ENCODE data around the gene ODC1.
A peak's percentile ranks its signal among the peaks of the same experiment; 100 is the strongest.

The ODC1 gene

DNA sequence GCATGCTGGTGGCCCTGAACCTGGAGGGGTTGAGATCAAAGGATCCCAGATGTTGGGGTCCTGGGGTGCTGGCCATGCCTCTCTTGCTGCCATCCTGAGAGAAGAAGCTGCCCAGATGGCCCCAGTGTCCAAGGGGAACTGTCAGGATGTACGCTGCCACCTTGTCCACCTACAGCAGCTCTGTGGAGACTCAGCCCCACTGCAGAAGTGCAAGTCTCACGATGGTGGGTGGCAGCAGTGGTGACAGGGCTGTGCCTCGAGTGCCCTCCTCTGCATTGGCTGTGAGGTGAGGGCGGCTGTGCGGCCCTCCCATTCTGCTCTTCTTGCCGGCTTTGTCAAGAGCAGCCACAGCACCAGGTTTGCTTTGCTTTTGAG, 24.7 kb downstream of the ODC1 start:
- no peak for DNase-seq (ENCODE audit: insufficient read length, low spot score)
- FAIRE-seq: no peak
- no peak for TF ChIP-seq POLR2A (IDR thresholded peaks at IDR 0.05; ENCODE audit: low read depth, low read length)
- no peak for TF ChIP-seq SPI1 (IDR thresholded peaks at IDR 0.05; ENCODE audit: low read depth, low read length)
- no peak for TF ChIP-seq POU2F2 (IDR thresholded peaks at IDR 0.05; ENCODE audit: low read depth, low read length)
- no peak for TF ChIP-seq POLR2AphosphoS5 (IDR thresholded peaks at IDR 0.05; ENCODE audit: low read depth, low read length)
- TF ChIP-seq PAX5 (IDR thresholded peaks at IDR 0.05; ENCODE audit: insufficient read depth, low read length, severe bottlenecking): no peak
- no peak for TF ChIP-seq TAF1 (IDR thresholded peaks at IDR 0.05; ENCODE audit: low read depth, low read length)

DNA sequence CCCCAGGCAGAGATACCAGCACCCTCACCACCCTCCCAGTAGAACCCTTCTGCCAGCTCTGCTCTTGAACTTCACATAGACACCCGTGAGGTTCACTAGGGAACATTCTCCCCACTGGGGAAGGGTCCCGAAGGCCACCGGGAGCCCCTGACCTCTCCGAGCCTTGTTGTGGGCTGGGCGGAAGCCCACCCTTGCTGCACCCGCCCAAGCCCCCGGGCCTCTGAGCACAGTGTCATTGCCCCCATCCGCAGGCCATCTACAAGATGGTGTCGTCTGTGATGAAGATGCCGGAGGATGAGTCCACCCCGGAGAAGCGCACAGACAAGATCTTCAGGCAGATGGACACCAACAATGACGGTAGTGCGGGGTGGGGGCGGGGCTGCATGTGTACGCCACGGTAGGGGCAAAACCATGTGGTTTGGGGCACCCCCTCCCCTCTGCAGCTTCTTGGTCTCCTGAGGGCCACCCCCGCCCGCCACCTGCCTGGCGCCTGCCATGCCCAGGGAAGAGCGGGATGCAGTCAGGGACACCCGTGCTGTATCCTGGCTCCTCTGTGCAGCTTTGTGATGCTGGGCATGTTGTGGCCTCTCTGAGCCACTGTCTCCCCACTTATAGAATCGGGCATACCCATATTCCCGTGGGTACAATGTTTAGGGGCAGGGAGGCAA, 25.3 kb downstream of the ODC1 start:
- TF ChIP-seq POLR2AphosphoS5 (IDR thresholded peaks at IDR 0.05; ENCODE audit: low read depth, low read length) (no peak), POLR2A (IDR thresholded peaks at IDR 0.05; ENCODE audit: low read depth, low read length) (no peak), PAX5 (IDR thresholded peaks at IDR 0.05; ENCODE audit: insufficient read depth, low read length, severe bottlenecking) (no peak), SPI1 (IDR thresholded peaks at IDR 0.05; ENCODE audit: low read depth, low read length) (no peak)
- no peak for DNase-seq (ENCODE audit: insufficient read length, low spot score)
- no peak for FAIRE-seq

DNA sequence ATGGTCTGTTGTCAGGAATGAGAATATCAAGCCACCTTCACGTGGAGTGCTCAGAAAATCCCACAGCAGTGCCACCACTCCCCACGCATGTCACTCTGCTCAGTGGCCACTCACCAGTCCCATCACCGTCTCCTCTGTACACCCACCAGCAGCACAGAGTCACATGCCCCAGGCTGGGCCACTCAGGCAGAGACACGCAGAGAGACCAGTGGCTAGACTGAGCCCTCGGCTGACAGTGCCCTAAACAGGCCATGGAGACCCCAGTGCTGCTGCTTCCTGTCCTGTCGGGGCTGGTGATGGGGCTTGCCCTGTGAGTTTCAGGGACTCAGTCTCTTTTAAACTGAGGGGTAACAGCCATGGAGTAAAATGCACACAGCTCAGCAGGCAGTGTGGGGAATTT, 25.9 kb downstream of the ODC1 start:
- no peak for FAIRE-seq
- no peak for DNase-seq (ENCODE audit: insufficient read length, low spot score)
- TF ChIP-seq POU2F2 (IDR thresholded peaks at IDR 0.05; ENCODE audit: low read depth, low read length) (no peak), POLR2AphosphoS5 (IDR thresholded peaks at IDR 0.05; ENCODE audit: low read depth, low read length) (no peak), SPI1 (IDR thresholded peaks at IDR 0.05; ENCODE audit: low read depth, low read length) (no peak), PAX5 (IDR thresholded peaks at IDR 0.05; ENCODE audit: insufficient read depth, low read length, severe bottlenecking) (no peak), TAF1 (IDR thresholded peaks at IDR 0.05; ENCODE audit: low read depth, low read length) (no peak)

DNA sequence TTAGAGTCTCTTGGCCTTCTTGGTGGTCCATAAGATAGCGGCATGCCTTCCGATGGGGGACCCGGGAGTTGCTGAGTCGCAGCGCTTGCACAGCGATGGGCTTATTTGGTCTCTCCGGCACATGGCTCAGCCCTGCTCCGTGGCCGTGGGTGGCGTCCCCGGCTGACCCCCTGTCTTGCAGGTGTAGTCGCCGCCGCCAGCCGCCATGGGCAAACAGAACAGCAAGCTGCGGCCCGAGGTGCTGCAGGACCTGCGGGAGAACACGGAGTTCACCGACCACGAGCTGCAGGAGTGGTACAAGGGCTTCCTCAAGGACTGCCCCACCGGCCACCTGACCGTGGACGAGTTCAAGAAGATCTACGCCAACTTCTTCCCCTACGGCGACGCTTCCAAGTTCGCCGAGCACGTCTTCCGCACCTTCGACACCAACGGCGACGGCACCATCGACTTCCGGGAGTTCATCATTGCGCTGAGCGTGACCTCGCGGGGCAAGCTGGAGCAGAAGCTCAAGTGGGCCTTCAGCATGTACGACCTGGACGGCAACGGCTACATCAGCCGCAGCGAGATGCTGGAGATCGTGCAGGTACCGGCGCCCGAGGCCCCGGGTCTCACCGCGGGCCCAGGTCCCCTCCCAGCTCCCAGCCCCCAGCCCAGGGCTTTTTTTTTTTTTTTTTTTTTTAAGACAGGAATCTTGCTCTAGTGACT, 28.4 kb downstream of the ODC1 start:
- TF ChIP-seq POU2F2 (IDR thresholded peaks at IDR 0.05; ENCODE audit: low read depth, low read length) (no peak), PAX5 (IDR thresholded peaks at IDR 0.05; ENCODE audit: insufficient read depth, low read length, severe bottlenecking) (no peak), TAF1 (IDR thresholded peaks at IDR 0.05; ENCODE audit: low read depth, low read length) (no peak)
- FAIRE-seq (no peak), DNase-seq (ENCODE audit: insufficient read length, low spot score) (no peak)

DNA sequence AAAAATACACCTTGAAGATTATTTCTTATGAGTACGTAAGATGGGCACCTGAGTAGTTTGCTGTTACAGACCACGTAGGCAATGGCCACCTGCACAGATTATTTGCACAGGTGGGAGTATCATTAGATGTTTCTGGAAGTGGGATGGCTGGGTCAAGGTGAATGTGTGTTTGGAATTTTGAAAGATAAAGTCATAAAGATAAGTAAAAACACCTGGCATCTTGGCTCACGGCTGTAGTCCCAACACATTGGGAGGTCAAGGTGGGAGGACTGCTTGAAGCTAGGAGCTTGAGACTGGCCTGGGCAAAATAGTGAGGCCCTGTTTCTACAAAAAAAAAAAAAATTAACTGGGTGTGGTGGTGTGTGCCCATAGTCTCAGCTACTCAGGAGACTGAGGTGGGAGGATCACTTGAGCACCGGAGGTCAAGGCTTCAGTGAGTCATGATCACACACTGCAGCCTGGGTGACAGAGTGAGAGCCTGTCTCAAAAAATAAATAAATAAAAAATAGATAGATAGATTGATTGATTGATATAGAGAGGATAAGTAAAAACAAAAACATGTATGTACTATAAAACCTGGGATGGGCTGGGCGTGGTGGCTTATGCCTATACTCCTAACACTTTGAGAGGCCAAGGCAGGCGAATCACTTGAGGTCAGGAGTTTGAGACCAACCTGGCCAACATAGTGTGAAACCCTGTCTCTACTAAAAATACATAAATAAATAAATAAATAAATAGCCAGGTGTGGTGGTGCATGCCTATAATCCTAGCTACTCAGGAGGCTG, 30.4 kb downstream of the ODC1 start:
- DNase-seq (ENCODE audit: insufficient read length, low spot score) (no peak), FAIRE-seq (no peak)

DNA sequence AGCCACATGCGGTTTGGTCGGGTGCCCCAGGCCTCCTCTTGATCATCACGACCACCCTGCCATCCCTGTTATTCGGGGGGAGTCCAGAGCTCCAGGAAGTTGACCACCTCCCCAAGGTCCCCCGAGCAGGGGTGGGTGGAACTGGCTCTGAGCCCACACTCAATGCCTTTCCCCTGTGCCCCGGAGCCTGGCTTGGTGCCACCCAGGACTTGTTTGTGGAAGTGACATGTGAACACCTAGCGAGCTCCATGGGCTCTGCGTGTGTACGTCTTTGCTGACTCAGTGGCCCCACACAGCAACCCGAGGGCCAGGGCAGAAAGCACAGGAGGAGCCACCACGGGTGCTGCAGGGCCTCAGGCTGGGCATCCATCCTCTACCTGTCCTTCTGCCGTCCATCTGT, 32.5 kb downstream of the ODC1 start:
- DNase-seq (ENCODE audit: insufficient read length, low spot score): no peak
- TF ChIP-seq POLR2A (IDR thresholded peaks at IDR 0.05; ENCODE audit: low read depth, low read length) (no peak), POU2F2 (IDR thresholded peaks at IDR 0.05; ENCODE audit: low read depth, low read length) (no peak), POLR2AphosphoS5 (IDR thresholded peaks at IDR 0.05; ENCODE audit: low read depth, low read length) (no peak), PAX5 (IDR thresholded peaks at IDR 0.05; ENCODE audit: insufficient read depth, low read length, severe bottlenecking) (no peak), SPI1 (IDR thresholded peaks at IDR 0.05; ENCODE audit: low read depth, low read length) (no peak), TAF1 (IDR thresholded peaks at IDR 0.05; ENCODE audit: low read depth, low read length) (no peak)
- FAIRE-seq: no peak

More for the DNA sequence above, 30.4 kb downstream of the ODC1 start:
- no peak for TF ChIP-seq POLR2A (IDR thresholded peaks at IDR 0.05; ENCODE audit: low read depth, low read length)
- no peak for TF ChIP-seq TAF1 (IDR thresholded peaks at IDR 0.05; ENCODE audit: low read depth, low read length)
- no peak for TF ChIP-seq POU2F2 (IDR thresholded peaks at IDR 0.05; ENCODE audit: low read depth, low read length)
- no peak for TF ChIP-seq PAX5 (IDR thresholded peaks at IDR 0.05; ENCODE audit: insufficient read depth, low read length, severe bottlenecking)
- TF ChIP-seq SPI1 (IDR thresholded peaks at IDR 0.05; ENCODE audit: low read depth, low read length): no peak
- TF ChIP-seq POLR2AphosphoS5 (IDR thresholded peaks at IDR 0.05; ENCODE audit: low read depth, low read length): no peak

DNA sequence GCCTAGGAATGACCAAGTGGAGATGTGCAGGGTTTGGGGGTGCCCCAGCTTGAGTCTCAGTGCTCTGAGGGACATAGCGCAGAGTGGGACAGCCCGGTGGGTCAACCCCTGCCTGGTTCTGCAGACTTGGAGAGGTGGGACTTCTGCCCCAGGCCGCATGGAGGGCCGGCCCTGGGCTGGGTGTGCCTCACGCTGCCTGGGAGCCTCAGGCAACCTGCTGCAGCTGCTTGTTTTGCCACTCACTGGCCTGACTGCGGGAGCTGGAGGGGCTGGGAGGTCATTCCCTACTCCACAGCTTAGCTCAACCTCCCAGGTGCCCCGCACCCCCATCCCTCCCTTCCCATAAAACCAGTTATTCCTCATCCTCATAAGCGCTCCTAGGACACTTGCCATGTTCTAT, 33.1 kb downstream of the ODC1 start:
- DNase-seq (ENCODE audit: insufficient read length, low spot score) (no peak), FAIRE-seq (no peak)
- no peak for TF ChIP-seq POLR2AphosphoS5 (IDR thresholded peaks at IDR 0.05; ENCODE audit: low read depth, low read length)
- no peak for TF ChIP-seq SPI1 (IDR thresholded peaks at IDR 0.05; ENCODE audit: low read depth, low read length)
- no peak for TF ChIP-seq TAF1 (IDR thresholded peaks at IDR 0.05; ENCODE audit: low read depth, low read length)
- TF ChIP-seq PAX5 (IDR thresholded peaks at IDR 0.05; ENCODE audit: insufficient read depth, low read length, severe bottlenecking): no peak

DNA sequence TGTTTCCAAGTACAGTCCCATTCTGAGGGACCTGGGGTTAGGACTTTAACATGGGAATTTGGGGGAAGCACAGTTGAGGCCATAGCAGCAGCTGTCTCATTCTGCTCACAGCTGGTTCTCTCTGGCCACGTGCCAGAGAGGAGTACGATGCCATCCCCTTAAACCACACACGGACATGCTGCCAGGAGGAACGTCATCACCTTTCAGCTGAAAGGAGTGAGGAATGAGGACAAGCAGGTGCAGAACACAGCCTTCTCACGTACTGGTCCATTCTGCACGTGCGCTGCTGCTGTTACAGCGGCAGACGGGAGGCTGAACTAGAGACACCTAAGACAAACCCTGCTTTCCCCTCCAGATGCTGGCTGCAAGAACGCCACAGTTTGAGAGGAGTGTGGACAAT, 33.5 kb downstream of the ODC1 start:
- no peak for TF ChIP-seq SPI1 (IDR thresholded peaks at IDR 0.05; ENCODE audit: low read depth, low read length)
- FAIRE-seq (no peak), DNase-seq (ENCODE audit: insufficient read length, low spot score) (no peak)

DNA sequence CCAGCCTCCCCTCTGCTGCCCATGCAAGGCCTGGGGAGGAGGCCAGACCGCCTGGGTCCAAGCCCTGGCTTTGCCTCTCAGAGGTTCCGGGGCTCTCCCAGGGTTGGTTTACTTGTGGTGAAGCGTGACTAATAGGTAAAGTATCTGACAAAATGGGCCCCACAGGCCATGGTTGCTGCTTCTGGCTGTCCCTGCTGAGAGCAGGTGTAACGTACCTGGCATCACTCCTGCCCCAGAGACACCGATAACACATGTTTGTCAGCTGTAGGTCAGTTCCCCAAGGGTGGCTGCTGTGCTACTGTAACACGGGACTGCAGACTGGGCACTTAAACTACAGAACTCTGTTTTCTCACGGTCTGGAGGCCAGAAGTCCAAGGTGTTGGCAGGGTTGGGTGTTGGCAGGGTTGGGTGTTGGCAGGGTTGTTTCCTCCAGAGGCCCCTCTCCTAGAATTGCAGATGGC, 34.1 kb downstream of the ODC1 start:
- TF ChIP-seq POLR2AphosphoS5 (IDR thresholded peaks at IDR 0.05; ENCODE audit: low read depth, low read length) (no peak), TAF1 (IDR thresholded peaks at IDR 0.05; ENCODE audit: low read depth, low read length) (no peak), SPI1 (IDR thresholded peaks at IDR 0.05; ENCODE audit: low read depth, low read length) (no peak), POLR2A (IDR thresholded peaks at IDR 0.05; ENCODE audit: low read depth, low read length) (no peak), POU2F2 (IDR thresholded peaks at IDR 0.05; ENCODE audit: low read depth, low read length) (0 out of 2 replicates have a peak, but pooled peaks have one; percentile 35), PAX5 (IDR thresholded peaks at IDR 0.05; ENCODE audit: insufficient read depth, low read length, severe bottlenecking) (peak; percentile 99)
- FAIRE-seq: peak; percentile 77
- no peak for DNase-seq (ENCODE audit: insufficient read length, low spot score)
